ENCODE measurements around the gene DVL1. TPM values are rescaled to one million over a fixed set of nuclear protein-coding genes. Genes with fewer than 3 reads are reported as not detected.

Gene DVL1
- total RNA-seq, 2 donors from 2014 or later, result 46.6 to 52.2 TPM

GRCh38 chr1:1337793-1338147 is 11.4 kb downstream of the DVL1 start:
- ATAC-seq (replicated peaks in 1 of 2) (peak; percentile 50 to 56), DNase-seq (peak; percentile 45 to 51)
- Mint-ChIP-seq H3K9me3 (peaks cover 0 to 8% of the 10 kb centered on the region in 2 donors), H3K4me1 (ENCODE audit: low read depth) (peaks cover under 1% of the 10 kb centered on the region), H3K27me3 (ENCODE audit: low read depth) (no peaks in the 10 kb centered on the region), H3K27ac (no peak overlapping the region), H3K36me3 (ENCODE audit: insufficient read depth in 2 of 2) (peaks cover 6 to 10% of the 10 kb centered on the region in 2 donors), H3K4me3 (no peak overlapping the region)

GRCh38 chr1:1336931-1337792 is 12.1 kb downstream of the DVL1 start:
- no peaks in the 10 kb centered on the region for H3K4me1 Mint-ChIP-seq (ENCODE audit: low read depth)
- H3K4me3 Mint-ChIP-seq, result no peak overlapping the region
- DNase-seq, result no peak
- peaks cover 6 to 10% of the 10 kb centered on the region in 2 donors for H3K36me3 Mint-ChIP-seq (ENCODE audit: insufficient read depth in 2 of 2)
- H3K27me3 Mint-ChIP-seq (ENCODE audit: low read depth), result no peaks in the 10 kb centered on the region
- peaks cover 0 to 8% of the 10 kb centered on the region in 2 donors for H3K9me3 Mint-ChIP-seq
- no peak overlapping the region for H3K27ac Mint-ChIP-seq
- no peak for ATAC-seq (replicated peaks in 1 of 2)

GRCh38 chr1:1336446-1336845 is 12.8 kb downstream of the DVL1 start:
- H3K9me3 Mint-ChIP-seq, result peaks cover 0 to 8% of the 10 kb centered on the region in 2 donors
- H3K4me1 Mint-ChIP-seq (ENCODE audit: low read depth), result no peaks in the 10 kb centered on the region
- H3K27ac Mint-ChIP-seq, result no peak overlapping the region
- no peak for DNase-seq
- no peak for ATAC-seq (replicated peaks in 1 of 2)
- H3K36me3 Mint-ChIP-seq (ENCODE audit: insufficient read depth in 2 of 2), result peaks cover 6 to 8% of the 10 kb centered on the region in 2 donors
- H3K27me3 Mint-ChIP-seq (ENCODE audit: low read depth), result no peaks in the 10 kb centered on the region
- H3K4me3 Mint-ChIP-seq, result no peak overlapping the region

GRCh38 chr1:1335792-1336248 is 13.4 kb downstream of the DVL1 start:
- no peak for DNase-seq
- Mint-ChIP-seq H3K9me3 (peaks cover 0 to 3% of the 10 kb centered on the region in 2 donors), H3K27me3 (ENCODE audit: low read depth) (no peaks in the 10 kb centered on the region), H3K36me3 (ENCODE audit: insufficient read depth in 2 of 2) (peaks cover 2% of the 10 kb centered on the region in 2 donors), H3K27ac (no peak overlapping the region), H3K4me3 (no peak overlapping the region), H3K4me1 (ENCODE audit: low read depth) (no peaks in the 10 kb centered on the region)
- ATAC-seq (replicated peaks in 1 of 2), result no peak

GRCh38 chr1:1335283-1335682 is 13.9 kb downstream of the DVL1 start:
- Mint-ChIP-seq H3K36me3 (ENCODE audit: insufficient read depth in 2 of 2) (peaks cover 0 to 2% of the 10 kb centered on the region in 2 donors), H3K27ac (no peak overlapping the region), H3K4me1 (ENCODE audit: low read depth) (no peaks in the 10 kb centered on the region), H3K4me3 (no peak overlapping the region), H3K27me3 (ENCODE audit: low read depth) (no peaks in the 10 kb centered on the region), H3K9me3 (no peaks in the 10 kb centered on the region)
- no peak for DNase-seq
- no peak for ATAC-seq (replicated peaks in 1 of 2)

- H3K4me3 Mint-ChIP-seq, result no peak overlapping the region
These were observed 14.4 kb downstream of the DVL1 start for GRCh38 chr1:1334835-1335234.

GRCh38 chr1:1333551-1334241 is 15.5 kb downstream of the DVL1 start:
- no peaks in the 10 kb centered on the region for H3K4me1 Mint-ChIP-seq (ENCODE audit: low read depth)
- no peaks in the 10 kb centered on the region for H3K36me3 Mint-ChIP-seq (ENCODE audit: insufficient read depth in 2 of 2)
- peaks cover 0 to 1% of the 10 kb centered on the region in 2 donors for H3K9me3 Mint-ChIP-seq
- ATAC-seq (replicated peaks in 1 of 2), result no peak
- no peak for DNase-seq
- H3K27me3 Mint-ChIP-seq (ENCODE audit: low read depth), result no peaks in the 10 kb centered on the region
- H3K4me3 Mint-ChIP-seq, result no peak overlapping the region
- no peak overlapping the region for H3K27ac Mint-ChIP-seq

More at GRCh38 chr1:1334835-1335234, 14.4 kb downstream of the DVL1 start:
- peaks cover 0 to 2% of the 10 kb centered on the region in 2 donors for H3K36me3 Mint-ChIP-seq (ENCODE audit: insufficient read depth in 2 of 2)
- H3K27ac Mint-ChIP-seq, result no peak overlapping the region
- H3K9me3 Mint-ChIP-seq, result no peaks in the 10 kb centered on the region
- H3K4me1 Mint-ChIP-seq (ENCODE audit: low read depth), result no peaks in the 10 kb centered on the region
- DNase-seq, result no peak
- no peaks in the 10 kb centered on the region for H3K27me3 Mint-ChIP-seq (ENCODE audit: low read depth)
- ATAC-seq (replicated peaks in 1 of 2), result no peak

- Mint-ChIP-seq H3K9me3 (peaks cover 0 to 1% of the 10 kb centered on the region in 2 donors), H3K27ac (no peak overlapping the region), H3K36me3 (ENCODE audit: insufficient read depth in 2 of 2) (no peaks in the 10 kb centered on the region), H3K4me3 (no peak overlapping the region), H3K4me1 (ENCODE audit: low read depth) (no peaks in the 10 kb centered on the region), H3K27me3 (ENCODE audit: low read depth) (no peaks in the 10 kb centered on the region)
- DNase-seq (no peak), ATAC-seq (replicated peaks in 1 of 2) (no peak)
These were observed 16.3 kb downstream of the DVL1 start for GRCh38 chr1:1332774-1333480.

GRCh38 chr1:1332031-1332755 is 17.0 kb downstream of the DVL1 start:
- Mint-ChIP-seq H3K27ac (no peak overlapping the region), H3K9me3 (peaks cover 0 to 1% of the 10 kb centered on the region in 2 donors), H3K4me3 (no peak overlapping the region), H3K4me1 (ENCODE audit: low read depth) (no peaks in the 10 kb centered on the region), H3K36me3 (ENCODE audit: insufficient read depth in 2 of 2) (no peaks in the 10 kb centered on the region), H3K27me3 (ENCODE audit: low read depth) (no peaks in the 10 kb centered on the region)
- DNase-seq, result no peak
- ATAC-seq (replicated peaks in 1 of 2), result no peak

- Mint-ChIP-seq H3K27me3 (ENCODE audit: low read depth) (no peaks in the 10 kb centered on the region), H3K36me3 (ENCODE audit: insufficient read depth in 2 of 2) (no peaks in the 10 kb centered on the region), H3K27ac (no peak within 1 kb of the TSS), H3K4me1 (ENCODE audit: low read depth) (peaks cover 2% of the 10 kb centered on the region), H3K4me3 (no peak within 1 kb of the TSS), H3K9me3 (peaks cover 0 to 1% of the 10 kb centered on the region in 2 donors)
- no peak for DNase-seq
- no peak for ATAC-seq (replicated peaks in 1 of 2)
These were observed 17.9 kb downstream of the DVL1 start, which contains the start of gene TAS1R3 for GRCh38 chr1:1331068-1331965. TSS of gene TAS1R3 (plus strand) at chr1:1331280. CDS start at chr1:1331346, 66 bp downstream.

GRCh38 chr1:1330366-1331067 is 18.7 kb downstream of the DVL1 start:
- H3K27me3 Mint-ChIP-seq (ENCODE audit: low read depth), result no peaks in the 10 kb centered on the region
- DNase-seq (no peak), ATAC-seq (replicated peaks in 1 of 2) (no peak)
- H3K36me3 Mint-ChIP-seq (ENCODE audit: insufficient read depth in 2 of 2), result no peaks in the 10 kb centered on the region
- no peak overlapping the region for H3K27ac Mint-ChIP-seq
- no peak overlapping the region for H3K4me3 Mint-ChIP-seq
- H3K4me1 Mint-ChIP-seq (ENCODE audit: low read depth), result peaks cover 10% of the 10 kb centered on the region
- H3K9me3 Mint-ChIP-seq, result peaks cover 0 to 1% of the 10 kb centered on the region in 2 donors

Measured in activated T-cell treated with anti-CD3 and anti-CD28 coated beads, Interleukin-2, amount 50 U/mL, for 72 hours (primary cell).